IPS DF 19.7 (cell line): ENCODE data around the gene PTPRE.

Experiments
- DNase-seq: peaks from one replicate; pipeline ENCODE4 v3.0.0-alpha.2; 2013; ENCODE audit warnings: low read depth, low spot score

Gene PTPRE

GRCh38 chr10:128025437-128025836 is 118.5 kb downstream of the PTPRE start:
- no peak for DNase-seq

GRCh38 chr10:128025951-128026350 is 119.0 kb downstream of the PTPRE start:
- no peak for DNase-seq

GRCh38 chr10:128026615-128027300 is 119.9 kb downstream of the PTPRE start:
- no peak for DNase-seq

- DNase-seq = no peak
Measured at GRCh38 chr10:128027306-128027705, 120.4 kb downstream of the PTPRE start.

GRCh38 chr10:128027822-128028507 is 121.1 kb downstream of the PTPRE start:
- DNase-seq = no peak

GRCh38 chr10:128028508-128029289 is 121.8 kb downstream of the PTPRE start:
- no peak for DNase-seq

- DNase-seq = no peak
Measured at GRCh38 chr10:128029290-128029651, 122.4 kb downstream of the PTPRE start.

- no peak for DNase-seq
Measured at GRCh38 chr10:128029731-128030369, 122.9 kb downstream of the PTPRE start.

GRCh38 chr10:128030498-128031072 is 123.7 kb downstream of the PTPRE start:
- no peak for DNase-seq

GRCh38 chr10:128031216-128031615 is 124.3 kb downstream of the PTPRE start:
- DNase-seq = no peak

GRCh38 chr10:128032466-128032865 is 125.6 kb downstream of the PTPRE start:
- no peak for DNase-seq

GRCh38 chr10:128035557-128035973 is 128.7 kb downstream of the PTPRE start:
- no peak for DNase-seq

- no peak for DNase-seq
Measured at GRCh38 chr10:128036011-128036615, 129.2 kb downstream of the PTPRE start.

GRCh38 chr10:128036746-128037543 is 130.0 kb downstream of the PTPRE start:
- no peak for DNase-seq

- DNase-seq = no peak
Measured at GRCh38 chr10:128040096-128040495, 133.2 kb downstream of the PTPRE start.

- DNase-seq = no peak
Measured at GRCh38 chr10:128040681-128041080, 133.8 kb downstream of the PTPRE start.

- DNase-seq = no peak
Measured at GRCh38 chr10:128042131-128042610, 135.3 kb downstream of the PTPRE start.

GRCh38 chr10:128043259-128044045 is 136.5 kb downstream of the PTPRE start:
- no peak for DNase-seq

GRCh38 chr10:128044186-128044585 is 137.3 kb downstream of the PTPRE start:
- DNase-seq = no peak
